Neural cell (in vitro differentiated cells): ENCODE data around the gene NRARP. TPM values are rescaled to one million over a fixed set of nuclear protein-coding genes. Genes with fewer than 3 reads are reported as not detected.

ENCODE experiments used
- H2AFZ ChIP-seq: fragments of 200-600, 300-800 bp; sonication (generic), shearing (Covaris generic); 2 replicates; pipeline ENCODE4 v1.6.0; 2014; ENCODE audit warnings: low read depth, mild to moderate bottlenecking, antibody characterized with exemption, low read length, moderate library complexity
- H3F3A ChIP-seq: fragments of 200-600 bp; shearing (Covaris generic); 2 replicates; pipeline ENCODE4 v1.6.1; 2016; ENCODE audit warnings: mild to moderate bottlenecking, moderate library complexity, mixed read lengths, antibody characterized with exemption, low read length; ENCODE audit not compliant: insufficient read depth, poor library complexity, severe bottlenecking
- H3K27ac ChIP-seq: fragments of 200-600, 300-800 bp; sonication (generic), shearing (Covaris generic); 2 replicates; pipeline ENCODE4 v1.5.1; 2014; ENCODE audit warnings: mild to moderate bottlenecking, low read length, moderate library complexity
- H3K27me3 ChIP-seq: fragments of 300-800, 200-600 bp; sonication (generic), shearing (Covaris generic); 2 replicates; pipeline ENCODE4 v1.6.0; 2014; ENCODE audit warnings: mild to moderate bottlenecking, low read depth, low read length, moderate library complexity; ENCODE audit not compliant: insufficient read depth
- H3K36me3 ChIP-seq: fragments of 300-800, 200-600 bp; sonication (generic), shearing (Covaris generic); 2 replicates; pipeline ENCODE4 v1.5.1; 2014; ENCODE audit warnings: mild to moderate bottlenecking, antibody characterized with exemption, low read length, moderate library complexity; ENCODE audit not compliant: insufficient read depth
- H3K4me2 ChIP-seq: fragments of 300-800, 200-600 bp; sonication (generic), shearing (Covaris generic); 2 replicates; pipeline ENCODE4 v1.6.0; 2014; ENCODE audit warnings: mild to moderate bottlenecking, low read length
- H3K4me3 ChIP-seq: fragments of 300-800, 200-600 bp; sonication (generic), shearing (Covaris generic); 2 replicates; pipeline ENCODE4 v1.5.1; 2014; ENCODE audit warnings: mild to moderate bottlenecking, low read length, moderate library complexity
- H3K79me2 ChIP-seq: fragments of 200-600 bp; shearing (Covaris generic); replicated peaks from 2 replicates; pipeline ENCODE4 v1.6.0; 2014; ENCODE audit warnings: mild to moderate bottlenecking, low read length, moderate library complexity; ENCODE audit not compliant: insufficient read depth
- H3K9ac ChIP-seq: fragments of 300-800, 200-600 bp; sonication (generic), shearing (Covaris generic); 2 replicates; pipeline ENCODE4 v1.6.1; 2016; ENCODE audit warnings: mild to moderate bottlenecking, low read length, mixed read lengths
- H3K9me2 ChIP-seq: fragments of 200-600 bp; shearing (Covaris generic); 2 replicates; pipeline ENCODE4 v1.6.1; 2016; ENCODE audit warnings: mild to moderate bottlenecking, low read length, mixed read lengths; ENCODE audit not compliant: insufficient read depth
- H3K9me3 ChIP-seq: fragments of 200-600, 300-800 bp; sonication (generic), shearing (Covaris generic); 2 replicates; pipeline ENCODE4 v1.6.1; 2016; ENCODE audit warnings: mild to moderate bottlenecking, mixed run types, low read length, moderate library complexity, mixed read lengths
- H4K20me1 ChIP-seq: fragments of 200-600 bp; shearing (Covaris generic); 2 replicates; pipeline ENCODE4 v1.6.1; 2016; ENCODE audit warnings: mild to moderate bottlenecking, mixed run types; ENCODE audit not compliant: insufficient read depth
- EP300 ChIP-seq: fragments of 450-650 bp; conservative IDR thresholded peaks from 2 replicates; pipeline ENCODE4 v1.6.1; 2014; ENCODE audit warnings: antibody characterized with exemption, mild to moderate bottlenecking, moderate library complexity; ENCODE audit not compliant: poor library complexity, severe bottlenecking
- EZH2 ChIP-seq: fragments of 200-600, 300-800 bp; shearing (Covaris generic), sonication (generic); IDR thresholded peaks from 2 replicates; pipeline ENCODE4 v1.6.1; 2014; ENCODE audit warnings: antibody characterized with exemption, low read length, borderline replicate concordance, mild to moderate bottlenecking; ENCODE audit not compliant: insufficient read depth, poor library complexity, severe bottlenecking
- MXI1 ChIP-seq: fragments of 450-650 bp; conservative IDR thresholded peaks from 2 replicates; pipeline ENCODE4 v1.6.1; 2014; ENCODE audit warnings: antibody characterized with exemption, mild to moderate bottlenecking; ENCODE audit not compliant: poor library complexity, severe bottlenecking
- POLR2AphosphoS5 ChIP-seq: IDR thresholded peaks from 2 replicates; pipeline ENCODE4 v1.6.1; 2012
- RAD21 ChIP-seq: fragments of 450-650 bp; conservative IDR thresholded peaks from 2 replicates; pipeline ENCODE4 v1.6.1; 2014; ENCODE audit warnings: antibody characterized with exemption, mild to moderate bottlenecking, moderate library complexity
- SMC3 ChIP-seq: fragments of 450-650 bp; conservative IDR thresholded peaks from 2 replicates; pipeline ENCODE4 v1.6.1; 2014; ENCODE audit warnings: antibody characterized with exemption, mild to moderate bottlenecking, moderate library complexity; ENCODE audit not compliant: poor library complexity
- TAF1 ChIP-seq: IDR thresholded peaks from 2 replicates; pipeline ENCODE4 v1.6.1; 2012; ENCODE audit warnings: low read depth
- polyA plus RNA-seq: library from polyadenylated mRNA; depleted of rRNA; stranded (reverse); fragments of >200 nt; gene quantifications from 2 replicates; pipeline ENCODE4 v1.2.3, GENCODE V29; 2014
- TF ChIP-seq, protein P1 (sequence below): fragments of 450-650 bp; IDR thresholded peaks from 2 replicates; pipeline ENCODE4 v1.5.1; 2014; ENCODE audit warnings: antibody characterized with exemption, mild to moderate bottlenecking, moderate library complexity; ENCODE audit not compliant: poor library complexity, severe bottlenecking
- TF ChIP-seq, protein P2 (sequence below): IDR thresholded peaks from 2 replicates; pipeline ENCODE4 v1.6.1; 2012; ENCODE audit warnings: borderline replicate concordance

The NRARP gene
- polyA plus RNA-seq, 1 donor from 2014 or later, result 2.3 TPM

DNA sequence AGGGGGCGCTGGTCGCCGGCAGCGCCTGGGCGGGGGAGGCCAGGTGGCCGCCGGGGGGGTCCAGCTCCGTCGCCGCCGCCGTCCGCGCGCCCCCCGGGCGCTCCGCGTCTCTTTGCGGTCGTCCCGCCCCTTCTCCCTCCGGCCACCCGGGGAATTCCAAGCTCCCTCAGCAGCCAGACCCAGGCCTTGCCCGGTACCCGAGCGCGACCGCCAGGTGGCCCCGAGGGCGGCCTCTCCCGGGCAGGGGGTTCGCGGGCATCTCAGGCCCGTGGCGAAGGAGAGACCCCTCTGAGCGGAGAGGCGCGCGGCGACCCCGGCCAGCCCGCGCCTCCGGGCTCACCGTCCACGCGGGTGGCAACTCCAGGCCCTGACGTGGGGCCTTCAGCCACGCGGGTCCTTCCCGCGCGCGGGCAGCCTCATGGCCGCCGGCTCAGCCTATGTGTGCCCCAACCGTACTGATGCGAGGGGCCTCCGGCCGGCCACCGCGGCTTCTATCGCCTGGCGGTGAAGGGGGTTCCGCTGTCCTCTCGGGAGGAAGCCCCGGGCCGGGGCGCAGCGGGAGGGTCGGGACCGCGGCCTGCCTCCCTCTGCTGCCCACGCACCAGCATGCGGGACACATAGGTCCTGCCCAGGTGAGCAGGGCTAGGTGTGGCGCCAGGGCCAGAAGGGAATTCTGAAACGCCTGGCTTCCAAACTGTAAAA lies 529 bp upstream of the NRARP start:
- H3K4me2 ChIP-seq, result no peak overlapping the region
- no peaks in the 10 kb centered on the region for H3K9me2 ChIP-seq
- no peaks in the 10 kb centered on the region for H3K36me3 ChIP-seq
- H3K79me2 ChIP-seq, result peaks cover 4% of the 10 kb centered on the region
- TF ChIP-seq RAD21, result peak; percentile 30
- TF ChIP-seq, protein P1, sequence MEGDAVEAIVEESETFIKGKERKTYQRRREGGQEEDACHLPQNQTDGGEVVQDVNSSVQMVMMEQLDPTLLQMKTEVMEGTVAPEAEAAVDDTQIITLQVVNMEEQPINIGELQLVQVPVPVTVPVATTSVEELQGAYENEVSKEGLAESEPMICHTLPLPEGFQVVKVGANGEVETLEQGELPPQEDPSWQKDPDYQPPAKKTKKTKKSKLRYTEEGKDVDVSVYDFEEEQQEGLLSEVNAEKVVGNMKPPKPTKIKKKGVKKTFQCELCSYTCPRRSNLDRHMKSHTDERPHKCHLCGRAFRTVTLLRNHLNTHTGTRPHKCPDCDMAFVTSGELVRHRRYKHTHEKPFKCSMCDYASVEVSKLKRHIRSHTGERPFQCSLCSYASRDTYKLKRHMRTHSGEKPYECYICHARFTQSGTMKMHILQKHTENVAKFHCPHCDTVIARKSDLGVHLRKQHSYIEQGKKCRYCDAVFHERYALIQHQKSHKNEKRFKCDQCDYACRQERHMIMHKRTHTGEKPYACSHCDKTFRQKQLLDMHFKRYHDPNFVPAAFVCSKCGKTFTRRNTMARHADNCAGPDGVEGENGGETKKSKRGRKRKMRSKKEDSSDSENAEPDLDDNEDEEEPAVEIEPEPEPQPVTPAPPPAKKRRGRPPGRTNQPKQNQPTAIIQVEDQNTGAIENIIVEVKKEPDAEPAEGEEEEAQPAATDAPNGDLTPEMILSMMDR, result peak; percentile 74
- peak; percentile 57 for TF ChIP-seq SMC3
- no peak for TF ChIP-seq EP300
- no peak for TF ChIP-seq TAF1
- TF ChIP-seq EZH2, result no peak
- TF ChIP-seq MXI1, result no peak
- TF ChIP-seq, protein P2, sequence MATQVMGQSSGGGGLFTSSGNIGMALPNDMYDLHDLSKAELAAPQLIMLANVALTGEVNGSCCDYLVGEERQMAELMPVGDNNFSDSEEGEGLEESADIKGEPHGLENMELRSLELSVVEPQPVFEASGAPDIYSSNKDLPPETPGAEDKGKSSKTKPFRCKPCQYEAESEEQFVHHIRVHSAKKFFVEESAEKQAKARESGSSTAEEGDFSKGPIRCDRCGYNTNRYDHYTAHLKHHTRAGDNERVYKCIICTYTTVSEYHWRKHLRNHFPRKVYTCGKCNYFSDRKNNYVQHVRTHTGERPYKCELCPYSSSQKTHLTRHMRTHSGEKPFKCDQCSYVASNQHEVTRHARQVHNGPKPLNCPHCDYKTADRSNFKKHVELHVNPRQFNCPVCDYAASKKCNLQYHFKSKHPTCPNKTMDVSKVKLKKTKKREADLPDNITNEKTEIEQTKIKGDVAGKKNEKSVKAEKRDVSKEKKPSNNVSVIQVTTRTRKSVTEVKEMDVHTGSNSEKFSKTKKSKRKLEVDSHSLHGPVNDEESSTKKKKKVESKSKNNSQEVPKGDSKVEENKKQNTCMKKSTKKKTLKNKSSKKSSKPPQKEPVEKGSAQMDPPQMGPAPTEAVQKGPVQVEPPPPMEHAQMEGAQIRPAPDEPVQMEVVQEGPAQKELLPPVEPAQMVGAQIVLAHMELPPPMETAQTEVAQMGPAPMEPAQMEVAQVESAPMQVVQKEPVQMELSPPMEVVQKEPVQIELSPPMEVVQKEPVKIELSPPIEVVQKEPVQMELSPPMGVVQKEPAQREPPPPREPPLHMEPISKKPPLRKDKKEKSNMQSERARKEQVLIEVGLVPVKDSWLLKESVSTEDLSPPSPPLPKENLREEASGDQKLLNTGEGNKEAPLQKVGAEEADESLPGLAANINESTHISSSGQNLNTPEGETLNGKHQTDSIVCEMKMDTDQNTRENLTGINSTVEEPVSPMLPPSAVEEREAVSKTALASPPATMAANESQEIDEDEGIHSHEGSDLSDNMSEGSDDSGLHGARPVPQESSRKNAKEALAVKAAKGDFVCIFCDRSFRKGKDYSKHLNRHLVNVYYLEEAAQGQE, result no peak
- no peak for TF ChIP-seq POLR2AphosphoS5
- no peaks in the 10 kb centered on the region for H3K9me3 ChIP-seq
- H3K9ac ChIP-seq, result peak overlapping the region; percentile 60
- H3K4me3 ChIP-seq, result peak overlapping the region; percentile 64
- no peak overlapping the region for H2AFZ ChIP-seq
- no peak overlapping the region for H3K27ac ChIP-seq
- H4K20me1 ChIP-seq, result no peaks in the 10 kb centered on the region
- no peaks in the 10 kb centered on the region for H3K27me3 ChIP-seq
- H3F3A ChIP-seq, result no peaks in the 10 kb centered on the region

DNA sequence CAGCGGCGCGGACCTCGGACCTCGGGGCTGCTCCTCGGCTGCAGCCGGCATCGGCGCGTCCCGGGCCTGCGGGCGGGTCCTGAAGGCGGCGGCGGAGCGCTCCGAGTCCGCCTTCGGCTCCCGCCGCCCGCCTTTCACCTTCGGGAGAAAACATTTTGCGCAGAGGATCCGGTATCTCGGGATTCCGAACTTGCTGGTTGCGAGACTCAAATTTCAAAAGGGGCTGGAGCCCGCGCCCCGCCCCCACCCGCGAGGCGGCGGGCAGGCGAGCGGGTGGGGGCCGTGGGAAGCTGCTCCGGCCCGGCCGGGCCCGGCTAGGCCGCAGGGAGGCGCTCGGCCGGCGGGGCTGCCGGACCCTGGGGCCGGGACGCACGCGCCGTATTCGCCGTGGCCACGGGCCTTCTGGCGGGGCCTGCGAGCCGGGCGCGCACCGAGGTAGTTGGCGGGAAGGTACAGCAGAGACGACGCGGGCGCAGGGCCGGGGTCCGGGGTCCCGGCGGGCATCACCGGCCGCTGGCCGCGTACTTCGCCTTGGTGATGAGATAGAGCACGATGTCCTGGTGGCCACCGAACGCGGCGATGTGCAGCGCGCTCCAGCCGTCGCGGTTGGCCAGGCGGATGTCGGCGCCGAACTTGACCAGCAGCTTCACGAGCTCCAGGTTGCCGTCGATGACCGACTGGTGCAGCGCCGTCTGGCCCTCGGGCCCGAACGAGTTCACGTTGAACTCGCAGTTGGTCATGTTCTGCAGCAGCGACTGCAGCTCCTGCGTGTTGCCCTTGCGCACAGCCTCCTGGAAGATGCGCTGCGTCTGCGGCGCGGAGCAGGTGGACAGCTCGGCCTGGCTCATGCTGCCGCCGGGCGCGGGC lies 757 bp downstream of the NRARP start:
- Histone ChIP-seq H3K9me2 (no peaks in the 10 kb centered on the region), H2AFZ (no peak overlapping the region), H3K36me3 (no peaks in the 10 kb centered on the region), H3K4me3 (peak overlapping the region; percentile 85), H3K9me3 (no peaks in the 10 kb centered on the region), H4K20me1 (no peaks in the 10 kb centered on the region), H3K79me2 (peaks cover 4% of the 10 kb centered on the region), H3F3A (no peaks in the 10 kb centered on the region), H3K9ac (peak overlapping the region; percentile 60), H3K27me3 (no peaks in the 10 kb centered on the region), H3K27ac (no peak overlapping the region), H3K4me2 (peak overlapping the region; percentile 38)
- TF ChIP-seq, protein P1, result peak; percentile 50
- TF ChIP-seq TAF1 (no peak), MXI1 (peak; percentile 43), RAD21 (no peak)
